Measurements from ENCODE around the gene GJC2. TPM values are rescaled to one million over a fixed set of nuclear protein-coding genes. Genes with fewer than 3 reads are reported as not detected.
A peak's percentile ranks its signal among the peaks of the same experiment; 100 is the strongest.

The GJC2 gene
- total RNA-seq, 1 donor from 2014 or later = 1.0 TPM

DNA sequence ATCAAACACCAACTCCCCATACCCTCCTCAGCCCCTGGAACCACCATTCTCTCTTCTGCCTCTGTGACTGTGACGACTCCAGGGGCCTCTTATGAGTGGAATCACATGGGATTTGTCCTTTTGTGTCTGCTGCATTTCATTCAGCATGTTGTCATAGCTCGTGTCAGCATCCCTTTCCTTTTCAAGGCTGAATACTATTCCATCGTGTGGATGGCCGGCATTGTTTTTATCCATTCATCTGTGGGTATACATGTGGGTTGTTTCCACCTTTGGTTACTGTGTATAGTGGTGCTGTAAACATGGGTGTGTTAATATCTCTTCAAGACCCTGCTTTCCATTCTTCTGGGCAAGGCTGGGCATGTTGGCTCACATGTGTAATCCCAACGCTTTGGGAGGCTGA is 41.0 kb downstream of the GJC2 start:
- Histone ChIP-seq H3K4me3 (no peak overlapping the region), H3K9me3 (replicated peaks) (peaks cover 8% of the 10 kb centered on the region), H3K27ac (replicated peaks) (no peak overlapping the region), H3K4me1 (peaks cover 3% of the 10 kb centered on the region), H3K36me3 (peaks cover 4% of the 10 kb centered on the region), H3K27me3 (ENCODE audit: low read depth) (no peaks in the 10 kb centered on the region)
- TF ChIP-seq, protein P1, sequence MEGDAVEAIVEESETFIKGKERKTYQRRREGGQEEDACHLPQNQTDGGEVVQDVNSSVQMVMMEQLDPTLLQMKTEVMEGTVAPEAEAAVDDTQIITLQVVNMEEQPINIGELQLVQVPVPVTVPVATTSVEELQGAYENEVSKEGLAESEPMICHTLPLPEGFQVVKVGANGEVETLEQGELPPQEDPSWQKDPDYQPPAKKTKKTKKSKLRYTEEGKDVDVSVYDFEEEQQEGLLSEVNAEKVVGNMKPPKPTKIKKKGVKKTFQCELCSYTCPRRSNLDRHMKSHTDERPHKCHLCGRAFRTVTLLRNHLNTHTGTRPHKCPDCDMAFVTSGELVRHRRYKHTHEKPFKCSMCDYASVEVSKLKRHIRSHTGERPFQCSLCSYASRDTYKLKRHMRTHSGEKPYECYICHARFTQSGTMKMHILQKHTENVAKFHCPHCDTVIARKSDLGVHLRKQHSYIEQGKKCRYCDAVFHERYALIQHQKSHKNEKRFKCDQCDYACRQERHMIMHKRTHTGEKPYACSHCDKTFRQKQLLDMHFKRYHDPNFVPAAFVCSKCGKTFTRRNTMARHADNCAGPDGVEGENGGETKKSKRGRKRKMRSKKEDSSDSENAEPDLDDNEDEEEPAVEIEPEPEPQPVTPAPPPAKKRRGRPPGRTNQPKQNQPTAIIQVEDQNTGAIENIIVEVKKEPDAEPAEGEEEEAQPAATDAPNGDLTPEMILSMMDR (IDR thresholded peaks at IDR 0.05; ENCODE audit: borderline replicate concordance) = no peak
- intact Hi-C loops (cut with micrococcal nuclease) = no loop called here
- no peak for DNase-seq

DNA sequence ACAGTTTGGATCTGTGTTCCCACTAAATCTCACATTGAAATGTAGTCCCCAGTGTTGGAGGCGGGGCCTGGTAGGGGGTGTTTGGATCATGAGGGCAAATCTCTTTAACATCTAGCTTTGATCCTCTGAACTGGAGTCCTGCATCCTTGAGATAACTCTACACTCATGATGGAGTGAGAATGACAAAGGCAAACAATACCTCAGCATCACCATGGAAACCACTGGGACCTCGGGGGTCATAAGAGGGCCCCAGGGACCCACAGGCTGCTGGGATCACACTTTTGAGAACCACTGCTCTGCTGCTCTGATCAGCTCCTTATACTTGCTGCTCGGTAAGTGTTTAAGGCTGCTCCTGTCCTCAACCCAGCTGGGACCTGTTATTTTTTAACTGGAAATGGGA is 44.7 kb downstream of the GJC2 start:
- Histone ChIP-seq H3K27me3 (ENCODE audit: low read depth) (no peaks in the 10 kb centered on the region), H3K9me3 (replicated peaks) (peaks cover 12% of the 10 kb centered on the region), H3K36me3 (peaks cover 20% of the 10 kb centered on the region), H3K27ac (replicated peaks) (no peak overlapping the region), H3K4me1 (peaks cover 18% of the 10 kb centered on the region), H3K4me3 (no peak overlapping the region)
- intact Hi-C loops (cut with micrococcal nuclease) = no loop called here
- TF ChIP-seq, protein P1 (IDR thresholded peaks at IDR 0.05; ENCODE audit: borderline replicate concordance) = no peak
- DNase-seq = no peak

DNA sequence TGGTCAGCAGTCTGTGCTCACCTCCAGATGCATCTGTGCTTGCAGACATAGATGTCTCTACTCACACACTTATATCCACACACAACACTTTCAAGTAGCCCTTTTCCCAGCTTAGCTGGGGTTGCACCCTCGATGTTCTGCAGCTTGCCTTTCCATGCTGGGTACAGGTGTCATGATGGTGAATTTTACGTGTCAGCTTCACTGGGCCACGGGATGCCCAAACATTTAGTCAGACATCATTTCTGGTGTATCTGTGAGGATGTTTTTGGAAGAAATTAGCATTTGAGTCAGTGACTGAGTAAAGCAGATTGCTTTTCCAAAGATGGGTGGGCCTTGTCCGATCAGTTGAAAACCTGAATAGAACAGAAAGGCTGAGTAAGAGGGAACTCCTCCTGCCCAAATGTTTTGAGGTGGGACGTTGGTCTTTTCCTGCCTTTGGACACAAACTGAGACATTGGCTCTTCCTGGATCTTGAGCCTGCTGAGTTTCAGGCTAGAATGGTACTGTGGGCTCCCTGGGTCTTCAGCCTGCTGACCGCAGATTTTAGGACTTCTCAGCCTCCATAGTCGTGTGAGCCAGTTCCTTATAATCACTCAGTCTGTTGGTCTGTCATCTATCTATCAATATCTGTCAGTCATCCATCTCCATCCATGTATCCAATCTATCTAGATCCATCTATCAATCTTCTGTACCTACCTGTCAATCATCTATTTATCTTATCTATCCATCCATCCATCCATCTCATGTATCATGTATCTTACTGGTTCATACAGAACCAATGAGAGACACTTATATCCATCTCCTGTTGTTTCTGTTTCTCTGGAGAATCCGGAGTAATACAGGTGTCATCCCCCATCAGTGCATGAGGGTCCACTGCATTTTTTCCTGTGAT is 45.4 kb downstream of the GJC2 start:
- Histone ChIP-seq H3K4me3 (no peak overlapping the region), H3K36me3 (peaks cover 20% of the 10 kb centered on the region), H3K27me3 (ENCODE audit: low read depth) (no peaks in the 10 kb centered on the region), H3K9me3 (replicated peaks) (peaks cover 20% of the 10 kb centered on the region), H3K27ac (replicated peaks) (no peak overlapping the region), H3K4me1 (peaks cover 18% of the 10 kb centered on the region)
- no peak for DNase-seq
- intact Hi-C loops (cut with micrococcal nuclease) = no loop called here
- TF ChIP-seq, protein P1 (IDR thresholded peaks at IDR 0.05; ENCODE audit: borderline replicate concordance) = no peak

DNA sequence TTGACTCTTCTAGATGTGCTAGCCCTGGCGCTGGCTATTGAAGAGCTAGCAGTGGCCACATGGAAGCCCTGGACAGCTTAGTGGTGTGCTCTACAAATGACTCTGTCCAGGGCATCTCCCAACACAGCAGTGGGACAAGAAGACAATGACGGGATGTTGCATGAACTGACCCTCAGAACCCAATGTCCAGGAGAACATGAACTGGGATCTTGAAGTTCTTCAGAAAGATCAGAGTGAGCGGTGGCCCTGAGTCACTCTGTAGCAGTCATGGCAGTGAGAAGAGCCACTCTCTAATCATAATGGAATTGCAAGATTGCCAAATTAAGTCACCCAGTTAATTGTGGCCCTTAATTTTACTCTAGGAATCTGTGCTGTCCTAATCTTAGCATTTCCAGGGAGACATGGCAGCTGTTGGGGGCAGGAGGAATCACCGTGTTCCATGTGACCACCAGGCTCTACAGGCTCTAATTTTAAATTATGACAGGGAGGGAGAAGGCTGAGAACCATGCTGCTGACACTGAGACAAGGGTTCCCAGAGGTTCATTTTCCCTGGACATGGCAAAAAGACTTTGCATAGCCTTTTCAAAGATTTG is 47.9 kb downstream of the GJC2 start:
- no peaks in the 10 kb centered on the region for H3K27me3 ChIP-seq (ENCODE audit: low read depth)
- TF ChIP-seq, protein P1 (IDR thresholded peaks at IDR 0.05; ENCODE audit: borderline replicate concordance) = no peak
- H3K4me3 ChIP-seq = no peak overlapping the region
- intact Hi-C loops (cut with micrococcal nuclease) = no loop called here
- peaks cover 29% of the 10 kb centered on the region for H3K36me3 ChIP-seq
- H3K4me1 ChIP-seq = peaks cover 16% of the 10 kb centered on the region
- peak overlapping the region; percentile 65 for H3K27ac ChIP-seq (replicated peaks)
- H3K9me3 ChIP-seq (replicated peaks) = peaks cover 20% of the 10 kb centered on the region
- no peak for DNase-seq

DNA sequence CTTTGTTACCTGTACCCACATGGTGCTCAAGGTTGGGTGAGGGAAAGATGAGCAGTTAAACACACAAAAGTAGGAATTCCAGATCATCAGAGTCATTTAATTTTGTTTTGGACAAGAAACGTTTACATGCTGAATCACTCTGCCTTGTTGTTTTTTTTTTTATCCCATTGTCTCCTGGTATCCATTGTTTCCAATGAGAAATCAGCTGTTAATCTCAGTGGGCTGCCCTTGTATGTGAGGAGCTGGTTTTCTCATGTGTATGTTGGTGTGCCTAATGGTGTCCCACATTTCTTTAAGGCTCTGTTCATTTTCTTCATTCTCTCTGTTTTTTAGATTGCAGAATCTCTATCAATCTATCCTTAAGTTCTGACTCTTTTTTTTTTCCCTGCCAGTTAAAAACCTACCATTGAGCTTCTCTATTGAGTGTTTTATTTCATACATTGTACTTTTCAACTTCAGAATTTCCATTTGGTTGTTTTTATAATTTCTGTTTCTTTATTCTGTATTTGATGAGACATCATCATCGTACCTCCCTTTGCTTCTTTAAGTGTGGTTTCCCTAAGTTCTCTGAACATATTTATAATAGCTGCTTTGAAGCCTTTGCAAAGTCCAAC is 49.4 kb downstream of the GJC2 start:
- H3K27me3 ChIP-seq (ENCODE audit: low read depth) = no peaks in the 10 kb centered on the region
- H3K9me3 ChIP-seq (replicated peaks) = peaks cover 20% of the 10 kb centered on the region
- no peak overlapping the region for H3K27ac ChIP-seq (replicated peaks)
- intact Hi-C loops (cut with micrococcal nuclease) = no loop called here
- DNase-seq = no peak
- H3K36me3 ChIP-seq = peaks cover 29% of the 10 kb centered on the region
- TF ChIP-seq, protein P1 (IDR thresholded peaks at IDR 0.05; ENCODE audit: borderline replicate concordance) = no peak
- peaks cover 15% of the 10 kb centered on the region for H3K4me1 ChIP-seq
- no peak overlapping the region for H3K4me3 ChIP-seq

Measured in left ventricle myocardium inferior (tissue), 1 donor.